Neural cell (in vitro differentiated cells): ENCODE data around the gene PTPN7.

Source experiments
- EP300 ChIP-seq: fragments of 450-650 bp; conservative IDR thresholded peaks from 2 replicates; pipeline ENCODE4 v1.6.1; 2014; ENCODE audit warnings: antibody characterized with exemption, mild to moderate bottlenecking, moderate library complexity; ENCODE audit not compliant: poor library complexity, severe bottlenecking
- EZH2 ChIP-seq: fragments of 200-600, 300-800 bp; shearing (Covaris generic), sonication (generic); IDR thresholded peaks from 2 replicates; pipeline ENCODE4 v1.6.1; 2014; ENCODE audit warnings: antibody characterized with exemption, low read length, borderline replicate concordance, mild to moderate bottlenecking; ENCODE audit not compliant: insufficient read depth, poor library complexity, severe bottlenecking
- MXI1 ChIP-seq: fragments of 450-650 bp; conservative IDR thresholded peaks from 2 replicates; pipeline ENCODE4 v1.6.1; 2014; ENCODE audit warnings: antibody characterized with exemption, mild to moderate bottlenecking; ENCODE audit not compliant: poor library complexity, severe bottlenecking
- POLR2AphosphoS5 ChIP-seq: IDR thresholded peaks from 2 replicates; pipeline ENCODE4 v1.6.1; 2012
- RAD21 ChIP-seq: fragments of 450-650 bp; conservative IDR thresholded peaks from 2 replicates; pipeline ENCODE4 v1.6.1; 2014; ENCODE audit warnings: antibody characterized with exemption, mild to moderate bottlenecking, moderate library complexity
- REST ChIP-seq: IDR thresholded peaks from 2 replicates; pipeline ENCODE4 v1.6.1; 2012; ENCODE audit warnings: borderline replicate concordance
- SMC3 ChIP-seq: fragments of 450-650 bp; conservative IDR thresholded peaks from 2 replicates; pipeline ENCODE4 v1.6.1; 2014; ENCODE audit warnings: antibody characterized with exemption, mild to moderate bottlenecking, moderate library complexity; ENCODE audit not compliant: poor library complexity
- TF ChIP-seq, protein P1 (sequence below): fragments of 450-650 bp; IDR thresholded peaks from 2 replicates; pipeline ENCODE4 v1.5.1; 2014; ENCODE audit warnings: antibody characterized with exemption, mild to moderate bottlenecking, moderate library complexity; ENCODE audit not compliant: poor library complexity, severe bottlenecking

GRCh38 chr1:202159534-202160371 lies 649 bp downstream of the PTPN7 start:
- TF ChIP-seq POLR2AphosphoS5 (no peak), SMC3 (no peak), RAD21 (no peak), EP300 (no peak), MXI1 (no peak), REST (no peak), EZH2 (no peak)
- TF ChIP-seq, protein P1, sequence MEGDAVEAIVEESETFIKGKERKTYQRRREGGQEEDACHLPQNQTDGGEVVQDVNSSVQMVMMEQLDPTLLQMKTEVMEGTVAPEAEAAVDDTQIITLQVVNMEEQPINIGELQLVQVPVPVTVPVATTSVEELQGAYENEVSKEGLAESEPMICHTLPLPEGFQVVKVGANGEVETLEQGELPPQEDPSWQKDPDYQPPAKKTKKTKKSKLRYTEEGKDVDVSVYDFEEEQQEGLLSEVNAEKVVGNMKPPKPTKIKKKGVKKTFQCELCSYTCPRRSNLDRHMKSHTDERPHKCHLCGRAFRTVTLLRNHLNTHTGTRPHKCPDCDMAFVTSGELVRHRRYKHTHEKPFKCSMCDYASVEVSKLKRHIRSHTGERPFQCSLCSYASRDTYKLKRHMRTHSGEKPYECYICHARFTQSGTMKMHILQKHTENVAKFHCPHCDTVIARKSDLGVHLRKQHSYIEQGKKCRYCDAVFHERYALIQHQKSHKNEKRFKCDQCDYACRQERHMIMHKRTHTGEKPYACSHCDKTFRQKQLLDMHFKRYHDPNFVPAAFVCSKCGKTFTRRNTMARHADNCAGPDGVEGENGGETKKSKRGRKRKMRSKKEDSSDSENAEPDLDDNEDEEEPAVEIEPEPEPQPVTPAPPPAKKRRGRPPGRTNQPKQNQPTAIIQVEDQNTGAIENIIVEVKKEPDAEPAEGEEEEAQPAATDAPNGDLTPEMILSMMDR = no peak
